Stomach (tissue), 9 donors: ENCODE data around the gene ATP1B1. TPM values are rescaled to one million over a fixed set of nuclear protein-coding genes. Genes with fewer than 3 reads are reported as not detected.

Source experiments
- DNase-seq, 2 donors: peaks; one replicate each; pipeline versions ENCODE4 v3.0.0 to v3.0.0-alpha.2; 2013 to 2019
- H3K27ac ChIP-seq, 5 donors: fragments of 200-600 bp in 4 of 5; sonication (generic) in 4 of 5; one replicate each; pipeline ENCODE4 v1.5.1; 2013 to 2019; ENCODE audit warnings: mild to moderate bottlenecking in 1 of 5, moderate library complexity in 1 of 5
- H3K27me3 ChIP-seq, 3 donors: fragments of 200-600 bp; sonication (generic); one replicate each; pipeline ENCODE4 v1.5.1; 2017 to 2019; ENCODE audit warnings: mixed run types in 1 of 3
- H3K36me3 ChIP-seq, 4 donors: fragments of 200-600 bp; sonication (generic); 1 replicate in 3 of 4; 2 replicates in 1 of 4; pipeline ENCODE4 v1.5.1; 2016 to 2019
- H3K4me1 ChIP-seq, 4 donors: fragments of 200-600 bp; sonication (generic); one replicate each; pipeline ENCODE4 v1.5.1; 2016 to 2019
- H3K4me3 ChIP-seq, 4 donors: fragments of 200-600 bp; sonication (generic) in 3 of 4; one replicate each; pipeline ENCODE4 v1.5.1; 2016 to 2019; ENCODE audit warnings: mild to moderate bottlenecking in 1 of 4
- H3K9me3 ChIP-seq, 4 donors: fragments of 200-600 bp; sonication (generic); one replicate each; pipeline ENCODE4 v1.5.1; 2016 to 2019
- EP300 ChIP-seq: sonication (generic); formaldehyde crosslinking; IDR thresholded peaks from one replicate; pipeline ENCODE4 v1.6.1; 2017; ENCODE audit warnings: antibody characterized with exemption
- POLR2A ChIP-seq, 4 donors: fragments of 450-650 bp; IDR thresholded peaks; one replicate each; pipeline ENCODE4 v1.6.1; 2016; ENCODE audit warnings: antibody characterized with exemption in 4 of 4, control low read depth in 2 of 4, mild to moderate bottlenecking in 1 of 4, moderate library complexity in 1 of 4
- POLR2AphosphoS5 ChIP-seq, 3 donors: sonication (generic); formaldehyde crosslinking; IDR thresholded peaks; one replicate each; pipeline ENCODE4 v1.6.1; 2016; ENCODE audit warnings: antibody characterized with exemption in 3 of 3
- WGBS, 5 donors: extraction: QIAGEN DNeasy Blood & Tissue Kit in 3 of 5; methylation state at CpG; one replicate each; pipeline versions ENCODE4 v1.1.5 to v1.1.7; 2013 to 2018; 5-methylcytosine and 5-hydroxymethylcytosine counted together
- intact Hi-C: fragments of 100-400 bp; cut with DNase I; formaldehyde crosslinking; loops from one replicate; pipeline ENCODE4 v1.15.1; 2023; ENCODE audit warnings: low total_unique reads
- polyA plus RNA-seq, 3 donors: library from polyadenylated mRNA; stranded (reverse); fragments of 200-250 nt; gene quantifications; one replicate each; pipeline ENCODE4 v1.2.3, GENCODE V29; 2013
- total RNA-seq, 5 donors: library from RNA; depleted of rRNA; stranded (reverse); fragments of >200 nt; gene quantifications; one replicate each; pipeline versions ENCODE4 v1.1.0 to v1.2.3, GENCODE V29; 2014 to 2016
- TF ChIP-seq, protein P1 (sequence below), 7 experiments: fragments of 450-650 bp in 4 of 7; fragments of 200-600 bp in 3 of 7; sonication (generic) in 3 of 7; IDR thresholded peaks; one replicate each; pipeline ENCODE4 v1.5.1; 2016 to 2019; ENCODE audit warnings: antibody characterized with exemption in 7 of 7, control low read depth in 2 of 7, mild to moderate bottlenecking in 1 of 7
- donor health status: healthy with polysubstance abuse.
- donor health status: Bipolar disorder and iron deficiency.
- donor health status: healthy.

Gene ATP1B1
- total and polyA plus RNA-seq, 8 donors: 59.9 to 507 (median 146) TPM

DNA sequence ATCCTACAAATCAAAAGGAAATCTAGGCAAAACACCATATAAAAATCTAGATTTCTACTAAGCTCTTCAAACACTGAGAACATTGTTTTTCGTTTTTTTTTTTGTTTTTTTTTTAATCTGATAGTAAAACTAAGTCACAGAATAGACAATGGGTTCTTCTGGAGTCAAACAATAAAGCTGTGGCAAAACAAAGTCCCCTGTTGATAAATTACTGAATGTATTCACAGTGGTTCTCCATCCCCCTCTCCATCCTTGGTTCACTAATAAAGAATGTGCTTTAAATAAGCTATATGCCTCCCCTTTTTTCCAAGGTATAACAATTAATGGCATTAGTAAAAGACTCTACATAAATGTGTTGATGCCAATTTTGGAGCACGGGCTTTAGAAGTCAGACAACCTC lies 16.7 kb upstream of the ATP1B1 start:
- TF ChIP-seq POLR2A (IDR thresholded peaks at IDR 0.05): no peak
- TF ChIP-seq POLR2AphosphoS5 (IDR thresholded peaks at IDR 0.05): no peak
- TF ChIP-seq EP300: no peak
- TF ChIP-seq, protein P1, sequence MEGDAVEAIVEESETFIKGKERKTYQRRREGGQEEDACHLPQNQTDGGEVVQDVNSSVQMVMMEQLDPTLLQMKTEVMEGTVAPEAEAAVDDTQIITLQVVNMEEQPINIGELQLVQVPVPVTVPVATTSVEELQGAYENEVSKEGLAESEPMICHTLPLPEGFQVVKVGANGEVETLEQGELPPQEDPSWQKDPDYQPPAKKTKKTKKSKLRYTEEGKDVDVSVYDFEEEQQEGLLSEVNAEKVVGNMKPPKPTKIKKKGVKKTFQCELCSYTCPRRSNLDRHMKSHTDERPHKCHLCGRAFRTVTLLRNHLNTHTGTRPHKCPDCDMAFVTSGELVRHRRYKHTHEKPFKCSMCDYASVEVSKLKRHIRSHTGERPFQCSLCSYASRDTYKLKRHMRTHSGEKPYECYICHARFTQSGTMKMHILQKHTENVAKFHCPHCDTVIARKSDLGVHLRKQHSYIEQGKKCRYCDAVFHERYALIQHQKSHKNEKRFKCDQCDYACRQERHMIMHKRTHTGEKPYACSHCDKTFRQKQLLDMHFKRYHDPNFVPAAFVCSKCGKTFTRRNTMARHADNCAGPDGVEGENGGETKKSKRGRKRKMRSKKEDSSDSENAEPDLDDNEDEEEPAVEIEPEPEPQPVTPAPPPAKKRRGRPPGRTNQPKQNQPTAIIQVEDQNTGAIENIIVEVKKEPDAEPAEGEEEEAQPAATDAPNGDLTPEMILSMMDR (IDR thresholded peaks at IDR 0.05): no peak
- 61 to 82% (median 77%) methylated on average over 2 of the region's 2 CpGs for WGBS, 5 donors

DNA sequence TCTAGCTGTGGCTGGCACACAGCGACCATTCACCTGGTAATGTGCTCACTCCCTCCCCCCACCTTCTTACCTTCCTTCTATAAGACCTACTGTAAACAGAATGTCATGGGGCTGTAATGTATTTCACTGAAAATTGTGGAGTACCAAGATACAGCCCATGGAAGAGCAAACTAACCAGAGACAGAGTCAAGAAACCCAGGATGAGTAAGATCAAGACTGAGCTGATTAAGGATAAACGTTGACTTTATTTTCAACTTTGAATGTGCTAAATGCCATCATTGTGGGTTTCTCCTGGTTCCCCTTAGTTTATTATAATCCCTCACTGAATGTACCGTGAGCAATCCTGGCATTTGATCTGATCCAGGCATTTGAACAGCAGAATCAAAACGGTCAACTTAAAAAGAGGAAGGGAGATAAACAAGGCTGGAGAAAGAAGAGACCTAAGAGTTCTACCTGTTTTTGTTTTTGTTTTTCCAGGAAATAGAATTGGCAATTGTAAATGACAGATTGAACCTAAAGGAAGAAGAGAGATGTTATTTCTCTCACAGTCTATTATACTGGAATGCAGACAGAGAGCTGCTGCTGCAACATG lies 16.1 kb upstream of the ATP1B1 start:
- no peak for DNase-seq
- intact Hi-C loops: no loop called here
- WGBS, 5 donors: 49 to 63% (median 56%) methylated on average over 4 of the region's 4 CpGs
- H3K27ac ChIP-seq: no peak overlapping the region
- H3K4me1 ChIP-seq: peaks cover 0 to 25% (median 12%) of the 10 kb centered on the region in 4 donors
- TF ChIP-seq POLR2A (IDR thresholded peaks at IDR 0.05): no peak
- no peak for TF ChIP-seq POLR2AphosphoS5 (IDR thresholded peaks at IDR 0.05)
- TF ChIP-seq EP300: no peak
- TF ChIP-seq, protein P1 (IDR thresholded peaks at IDR 0.05): no peak
- H3K9me3 ChIP-seq: no peaks in the 10 kb centered on the region
- H3K27me3 ChIP-seq: no peaks in the 10 kb centered on the region
- no peak overlapping the region for H3K4me3 ChIP-seq
- H3K36me3 ChIP-seq: no peaks in the 10 kb centered on the region

More for the DNA sequence above, 16.7 kb upstream of the ATP1B1 start:
- Histone ChIP-seq H3K4me3 (no peak overlapping the region), H3K4me1 (peaks cover 0 to 25% (median 12%) of the 10 kb centered on the region in 4 donors), H3K9me3 (no peaks in the 10 kb centered on the region), H3K27me3 (no peaks in the 10 kb centered on the region), H3K27ac (no peak overlapping the region), H3K36me3 (no peaks in the 10 kb centered on the region)
- no peak for DNase-seq
- intact Hi-C loops: no loop called here

DNA sequence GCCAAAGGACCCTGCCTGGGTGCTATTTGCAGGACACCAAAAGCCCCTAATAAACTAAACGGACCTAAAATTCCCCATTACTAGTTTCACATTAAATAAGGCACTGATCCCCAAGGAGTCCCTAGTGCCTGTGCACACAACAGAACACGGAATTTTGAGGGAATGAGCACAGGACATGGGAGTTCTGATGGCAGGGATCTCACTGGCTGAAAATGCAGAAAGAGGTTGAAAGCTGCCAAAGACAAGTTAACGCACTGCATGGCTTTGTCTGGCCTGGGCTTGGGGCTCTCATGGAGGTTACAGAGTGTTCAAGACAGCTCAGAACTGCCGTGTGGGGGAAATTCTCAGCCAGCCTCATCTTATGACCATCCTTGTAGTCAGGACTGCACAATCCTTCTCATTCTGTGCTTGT lies 15.6 kb upstream of the ATP1B1 start:
- TF ChIP-seq, protein P1 (IDR thresholded peaks at IDR 0.05): no peak
- TF ChIP-seq POLR2A (IDR thresholded peaks at IDR 0.05) (no peak), POLR2AphosphoS5 (IDR thresholded peaks at IDR 0.05) (no peak), EP300 (no peak)
- Histone ChIP-seq H3K4me3 (no peak overlapping the region), H3K36me3 (no peaks in the 10 kb centered on the region), H3K27ac (no peak overlapping the region), H3K27me3 (no peaks in the 10 kb centered on the region), H3K9me3 (no peaks in the 10 kb centered on the region), H3K4me1 (peaks cover 0 to 25% (median 12%) of the 10 kb centered on the region in 4 donors)
- no peak for DNase-seq
- WGBS, 5 donors: 74 to 89% (median 83%) methylated on average over 4 of the region's 4 CpGs
- intact Hi-C loops: no loop called here

DNA sequence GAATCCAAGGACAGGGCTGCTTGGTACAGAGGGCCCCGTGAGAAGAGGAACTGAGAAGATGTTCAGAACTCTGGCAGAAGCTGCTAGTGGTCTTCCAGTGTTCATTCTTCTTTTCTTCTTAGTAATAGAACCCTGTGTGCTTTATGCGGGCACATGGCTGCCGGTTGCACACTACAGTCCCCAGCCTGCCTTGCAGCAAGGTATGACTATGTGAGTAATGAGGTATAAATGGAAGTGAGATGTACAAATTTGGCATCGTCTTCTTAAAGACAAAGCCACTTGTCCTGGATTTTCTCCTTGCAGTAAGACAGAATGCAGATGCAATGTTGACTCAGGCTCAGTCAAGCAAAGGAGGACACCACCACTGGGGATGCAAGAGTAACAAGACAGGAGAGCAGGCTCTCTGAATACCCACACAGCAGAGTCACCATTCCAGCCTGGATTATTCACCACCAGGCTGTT lies 15.0 kb upstream of the ATP1B1 start:
- no peak for DNase-seq
- Histone ChIP-seq H3K27ac (no peak overlapping the region), H3K4me3 (no peak overlapping the region), H3K27me3 (no peaks in the 10 kb centered on the region), H3K36me3 (no peaks in the 10 kb centered on the region), H3K4me1 (peaks cover 0 to 22% (median 11%) of the 10 kb centered on the region in 4 donors), H3K9me3 (no peaks in the 10 kb centered on the region)
- intact Hi-C loops: no loop called here
- TF ChIP-seq POLR2A (IDR thresholded peaks at IDR 0.05) (no peak), POLR2AphosphoS5 (IDR thresholded peaks at IDR 0.05) (no peak), EP300 (no peak)
- TF ChIP-seq, protein P1 (IDR thresholded peaks at IDR 0.05): no peak
- 87 to 95% (median 92%) methylated on average over 4 of the region's 4 CpGs for WGBS, 5 donors
